LoVo (cell line): ENCODE results near the gene ITGAL.
"Not testable (repeated sequence)": the region's sequence is repeated elsewhere in the genome, so short reads cannot be mapped to it uniquely, and the experiment has no call there.

Experiments
- DNase-seq: peaks from one replicate; pipeline ENCODE4 v3.0.0-alpha.2; 2016; ENCODE audit warnings: low spot score

The ITGAL gene

DNA sequence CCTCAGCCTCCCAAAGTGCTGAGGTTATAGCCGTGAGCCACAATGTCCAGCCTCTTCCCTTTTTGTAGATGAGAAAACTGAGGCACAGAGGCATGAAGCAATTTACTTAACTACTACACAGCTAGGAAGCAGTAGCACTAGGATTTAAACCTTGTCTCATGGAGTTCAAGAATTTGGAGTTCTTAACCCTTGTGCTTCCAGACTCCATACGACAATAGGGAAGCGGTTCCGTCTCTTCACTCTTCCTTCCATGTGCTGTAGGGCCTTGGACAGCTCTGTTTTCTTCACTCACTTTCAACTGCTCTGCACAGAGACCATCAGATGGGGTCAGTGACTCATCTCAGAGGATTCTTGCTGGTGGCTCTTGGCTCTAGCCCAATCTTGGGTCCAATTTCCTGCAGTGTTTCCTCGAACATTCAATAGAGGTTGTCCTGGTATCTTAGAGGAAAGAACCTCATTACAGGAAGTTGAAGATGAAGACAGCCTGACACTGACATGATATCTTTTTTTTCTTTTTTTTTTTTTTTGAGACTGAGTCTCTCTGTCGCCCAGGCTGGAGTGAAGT lies 19.3 kb downstream of the ITGAL start:
- peak; percentile 67 for DNase-seq

DNA sequence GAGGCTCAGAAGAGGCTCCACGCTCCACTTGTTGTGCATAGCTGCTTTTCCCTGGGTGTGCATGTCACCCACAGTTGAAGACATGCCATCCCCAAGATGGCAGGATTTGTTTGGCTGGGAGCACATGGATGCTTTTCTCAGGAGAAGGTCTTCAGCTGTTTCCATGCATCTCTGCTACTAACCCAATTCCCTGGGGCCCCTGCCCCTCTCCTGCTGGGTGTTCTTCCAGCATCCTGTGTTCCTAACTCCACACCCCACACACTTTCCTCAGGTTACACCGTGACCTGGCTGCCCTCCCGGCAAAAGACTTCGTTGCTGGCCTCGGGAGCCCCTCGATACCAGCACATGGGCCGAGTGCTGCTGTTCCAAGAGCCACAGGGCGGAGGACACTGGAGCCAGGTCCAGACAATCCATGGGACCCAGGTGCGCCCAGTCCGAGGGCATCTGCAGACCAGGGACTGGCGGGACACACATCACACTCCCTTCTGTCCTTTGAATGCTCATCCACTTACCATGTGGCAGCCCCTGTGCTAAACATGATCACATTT lies 21.5 kb downstream of the ITGAL start:
- no peak for DNase-seq

DNA sequence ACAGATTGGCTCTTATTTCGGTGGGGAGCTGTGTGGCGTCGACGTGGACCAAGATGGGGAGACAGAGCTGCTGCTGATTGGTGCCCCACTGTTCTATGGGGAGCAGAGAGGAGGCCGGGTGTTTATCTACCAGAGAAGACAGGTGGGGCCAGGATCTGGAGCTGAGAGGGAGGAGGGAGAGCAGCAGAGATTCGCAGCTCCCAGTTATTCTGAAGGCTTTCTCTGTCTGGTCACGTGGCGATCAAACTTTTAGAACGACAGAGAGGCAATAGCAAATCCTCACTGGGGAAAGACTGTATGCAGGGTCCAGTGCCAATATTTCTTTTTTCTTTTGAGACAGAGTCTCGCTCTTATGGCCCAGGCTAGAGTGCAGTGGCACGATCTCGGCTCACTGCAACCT lies 22.2 kb downstream of the ITGAL start:
- DNase-seq, result no peak

DNA sequence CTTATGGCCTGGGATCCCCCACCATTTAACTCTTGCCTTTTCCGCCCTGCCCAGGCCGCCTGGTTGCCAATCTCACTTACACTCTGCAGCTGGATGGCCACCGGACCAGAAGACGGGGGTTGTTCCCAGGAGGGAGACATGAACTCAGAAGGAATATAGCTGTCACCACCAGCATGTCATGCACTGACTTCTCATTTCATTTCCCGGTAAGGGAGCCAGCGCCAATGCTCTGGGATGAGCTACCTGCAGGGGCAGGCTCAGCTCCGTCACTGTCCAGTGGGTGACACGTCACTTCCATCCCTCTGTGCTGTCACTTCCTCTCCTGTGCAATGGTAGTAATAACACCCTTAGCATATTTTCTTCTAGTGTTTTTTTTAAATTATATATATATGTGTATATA lies 26.7 kb downstream of the ITGAL start:
- no peak for DNase-seq

DNA sequence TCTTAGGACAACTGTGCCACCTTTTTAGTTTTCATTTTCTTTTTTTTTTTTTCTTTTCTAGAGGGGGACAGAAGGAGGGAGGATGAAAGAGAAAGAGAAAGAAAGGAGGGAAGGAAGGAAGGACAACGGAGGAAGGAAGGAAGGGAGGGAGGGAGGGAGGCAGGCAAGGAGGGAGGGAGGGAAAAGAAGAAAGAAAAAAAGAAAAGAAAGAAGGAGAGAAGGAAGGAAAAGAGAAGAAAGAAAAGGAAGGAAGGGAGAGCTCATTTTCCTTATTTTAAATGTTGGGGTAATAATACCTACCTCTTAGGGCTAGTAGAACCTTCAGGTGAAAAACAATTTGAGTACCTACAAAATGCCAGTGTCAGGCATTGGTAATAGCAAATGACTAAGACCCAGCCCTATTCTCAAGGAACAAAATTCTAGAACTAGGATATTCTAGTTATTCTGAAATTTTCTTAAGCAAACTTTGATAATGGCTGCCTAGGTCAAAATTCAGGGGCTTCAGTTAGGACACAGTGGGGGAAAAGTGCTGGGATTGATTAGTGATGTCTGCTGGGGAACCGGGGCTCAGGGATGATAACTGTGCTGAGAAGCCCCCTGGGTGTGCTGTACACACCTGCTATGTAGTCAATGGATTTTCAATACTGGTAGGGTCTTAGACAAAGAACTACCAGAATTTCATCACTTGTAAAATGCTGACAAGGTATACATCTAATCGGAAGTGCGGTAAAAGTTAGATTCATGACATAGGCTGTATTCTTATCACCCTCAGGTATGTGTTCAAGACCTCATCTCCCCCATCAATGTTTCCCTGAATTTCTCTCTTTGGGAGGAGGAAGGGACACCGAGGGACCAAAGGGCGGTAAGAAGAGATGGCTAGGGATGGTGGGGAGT lies 31.1 kb downstream of the ITGAL start:
- DNase-seq, result no peak

DNA sequence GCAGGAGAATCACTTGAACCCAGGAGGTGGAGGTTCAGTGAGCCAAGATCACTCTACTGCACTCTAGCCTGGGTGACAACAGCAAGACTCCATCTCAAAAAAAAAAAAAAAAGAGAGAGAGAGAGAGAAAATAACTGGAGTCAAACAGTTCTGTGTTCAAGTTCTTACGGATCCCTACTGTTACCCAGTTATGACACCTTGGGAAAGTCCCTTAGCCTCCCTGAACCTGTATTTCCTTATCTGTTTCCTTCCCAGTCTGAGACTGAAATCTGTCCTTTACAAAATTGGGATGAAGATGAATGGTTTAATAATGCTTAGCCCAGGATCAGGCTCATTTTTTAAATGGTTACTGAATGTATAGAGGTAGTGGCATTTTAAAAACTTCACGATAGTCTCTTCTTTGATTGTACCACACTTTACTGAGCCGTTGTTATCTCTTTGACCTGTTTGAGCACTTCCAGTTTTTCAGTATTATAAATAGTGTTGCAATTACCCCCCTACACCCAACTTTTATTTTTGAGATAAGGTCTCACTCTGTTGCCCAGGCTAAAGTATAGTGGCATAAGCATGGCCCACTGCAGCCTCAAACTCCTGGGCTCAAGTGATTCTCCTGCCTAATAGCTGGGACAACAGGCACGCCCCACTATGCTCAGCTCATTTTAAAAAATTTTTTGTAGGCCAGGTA lies 36.7 kb downstream of the ITGAL start:
- DNase-seq, result no peak

DNA sequence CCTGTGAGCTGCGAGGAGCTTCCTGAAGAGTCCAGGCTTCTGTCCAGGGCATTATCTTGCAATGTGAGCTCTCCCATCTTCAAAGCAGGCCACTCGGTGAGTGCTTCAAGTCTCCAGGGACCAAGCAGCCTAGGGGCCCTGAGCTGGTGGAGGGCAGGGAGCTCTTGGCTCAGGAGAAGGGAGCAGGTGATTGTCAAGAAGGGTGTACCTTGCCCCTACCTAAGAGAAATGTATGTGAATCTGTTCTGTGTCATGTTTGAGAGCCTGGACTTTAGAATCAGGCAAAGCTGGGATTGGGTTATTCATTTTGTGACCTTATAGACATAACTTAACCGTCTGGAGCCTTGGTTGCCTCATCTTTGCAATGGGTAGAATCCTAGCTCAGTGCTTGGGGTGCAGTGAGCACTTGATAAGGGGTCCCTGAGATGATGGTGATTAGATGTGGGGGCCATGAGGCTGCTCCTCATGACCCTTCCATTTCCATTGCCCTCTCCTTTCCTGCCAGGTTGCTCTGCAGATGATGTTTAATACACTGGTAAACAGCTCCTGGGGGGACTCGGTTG lies 37.9 kb downstream of the ITGAL start:
- DNase-seq, result no peak

DNA sequence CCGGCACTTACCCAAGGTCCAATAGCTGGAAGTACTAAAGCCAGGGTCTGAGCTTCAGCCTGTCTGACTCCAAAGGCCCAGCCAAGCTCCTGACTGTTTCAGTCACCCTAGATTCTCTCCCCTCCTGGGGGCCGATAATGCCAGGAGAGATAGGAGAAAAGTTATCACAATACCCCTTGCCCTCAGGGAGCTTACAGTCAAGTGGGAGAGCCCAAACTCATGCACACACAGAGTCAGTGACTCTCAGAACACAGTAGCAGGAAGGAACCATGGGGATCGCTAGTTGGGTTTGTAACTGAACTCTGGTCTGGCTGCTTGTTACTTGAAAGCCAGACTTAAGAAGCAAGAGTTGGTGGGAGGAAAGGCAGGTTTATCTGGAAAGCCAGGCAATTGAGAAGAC lies 39.0 kb downstream of the ITGAL start:
- no peak for DNase-seq

DNA sequence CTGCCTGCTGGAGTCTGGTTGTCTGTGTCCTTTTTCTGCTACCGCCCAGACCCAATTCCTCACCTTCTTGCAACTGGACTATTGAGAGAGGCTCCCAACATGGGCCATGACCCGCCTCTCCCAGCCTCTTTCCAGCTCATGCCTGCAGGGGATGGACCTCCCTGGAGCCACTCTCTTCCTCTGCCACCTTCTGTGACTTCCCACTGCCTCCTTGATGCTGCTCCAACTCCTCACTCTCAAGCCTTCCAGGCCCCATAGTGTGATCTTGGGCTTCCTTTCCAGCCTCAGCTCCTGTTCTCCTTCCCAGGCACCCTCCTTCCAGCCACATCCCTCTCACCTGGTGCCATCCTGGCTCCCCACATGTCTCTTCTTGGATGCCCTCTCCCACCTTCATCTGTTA lies 42.7 kb downstream of the ITGAL start:
- no peak for DNase-seq

DNA sequence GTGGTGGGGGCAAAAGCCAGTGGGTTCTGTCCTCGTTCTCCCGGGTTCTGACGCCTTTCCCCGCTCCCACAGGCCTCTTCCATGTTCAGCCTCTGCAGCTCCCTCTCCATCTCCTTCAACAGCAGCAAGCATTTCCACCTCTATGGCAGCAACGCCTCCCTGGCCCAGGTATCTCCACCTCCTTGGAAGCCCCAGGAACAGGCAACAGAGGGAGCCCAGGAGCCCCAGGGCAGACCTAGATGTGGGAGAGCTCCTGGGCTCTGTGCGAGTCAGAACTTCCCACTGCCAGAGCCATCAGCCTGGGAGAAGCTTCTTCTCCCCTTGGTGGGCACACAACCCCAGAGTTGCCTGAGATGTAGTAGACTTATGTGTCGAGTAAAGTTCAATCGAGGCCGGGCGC lies 46.0 kb downstream of the ITGAL start:
- no peak for DNase-seq

DNA sequence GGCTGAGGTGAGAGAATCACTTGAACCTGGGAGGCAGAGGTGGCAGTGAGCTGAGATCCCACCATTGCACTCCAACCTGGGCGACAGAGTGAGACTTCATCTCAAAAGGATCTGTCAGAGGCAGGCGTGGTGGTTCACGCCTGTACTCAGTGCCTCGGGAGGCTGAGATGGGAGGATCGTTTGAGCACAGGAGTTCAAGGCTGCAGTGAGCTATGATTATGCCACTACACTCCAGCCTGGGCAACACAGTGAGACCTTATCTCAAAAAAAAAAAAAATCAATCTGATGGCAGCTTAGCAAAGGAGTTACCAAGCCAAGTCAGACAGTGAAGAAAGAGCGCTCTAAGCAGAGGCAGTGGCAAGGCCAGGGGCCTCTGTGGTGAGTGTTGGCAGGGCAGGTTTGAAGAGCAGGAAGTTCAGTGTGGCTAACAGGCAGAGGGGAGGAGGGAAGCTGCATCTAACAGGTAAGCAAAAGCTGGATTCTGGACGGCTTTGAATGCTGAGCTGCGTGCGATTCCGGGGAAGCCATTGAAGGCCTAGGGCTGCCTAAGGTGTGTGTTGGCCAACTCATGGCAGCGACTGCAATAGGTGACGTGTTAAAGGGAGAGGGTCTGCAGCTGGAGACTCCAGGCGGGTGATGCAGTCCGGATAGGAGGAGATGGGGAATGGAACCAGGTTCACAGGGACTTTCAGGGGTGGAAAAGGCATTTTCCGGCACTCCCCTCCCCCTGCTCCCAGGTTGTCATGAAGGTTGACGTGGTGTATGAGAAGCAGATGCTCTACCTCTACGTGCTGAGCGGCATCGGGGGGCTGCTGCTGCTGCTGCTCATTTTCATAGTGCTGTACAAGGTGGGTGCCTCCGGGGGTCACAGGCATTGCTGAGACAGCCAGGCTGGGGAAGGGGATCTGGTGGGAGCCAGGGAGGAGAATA lies 46.8 kb downstream of the ITGAL start:
- no peak for DNase-seq

DNA sequence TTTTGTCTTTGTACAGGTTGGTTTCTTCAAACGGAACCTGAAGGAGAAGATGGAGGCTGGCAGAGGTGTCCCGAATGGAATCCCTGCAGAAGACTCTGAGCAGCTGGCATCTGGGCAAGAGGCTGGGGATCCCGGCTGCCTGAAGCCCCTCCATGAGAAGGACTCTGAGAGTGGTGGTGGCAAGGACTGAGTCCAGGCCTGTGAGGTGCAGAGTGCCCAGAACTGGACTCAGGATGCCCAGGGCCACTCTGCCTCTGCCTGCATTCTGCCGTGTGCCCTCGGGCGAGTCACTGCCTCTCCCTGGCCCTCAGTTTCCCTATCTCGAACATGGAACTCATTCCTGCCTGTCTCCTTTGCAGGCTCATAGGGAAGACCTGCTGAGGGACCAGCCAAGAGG lies 48.9 kb downstream of the ITGAL start:
- no peak for DNase-seq

DNA sequence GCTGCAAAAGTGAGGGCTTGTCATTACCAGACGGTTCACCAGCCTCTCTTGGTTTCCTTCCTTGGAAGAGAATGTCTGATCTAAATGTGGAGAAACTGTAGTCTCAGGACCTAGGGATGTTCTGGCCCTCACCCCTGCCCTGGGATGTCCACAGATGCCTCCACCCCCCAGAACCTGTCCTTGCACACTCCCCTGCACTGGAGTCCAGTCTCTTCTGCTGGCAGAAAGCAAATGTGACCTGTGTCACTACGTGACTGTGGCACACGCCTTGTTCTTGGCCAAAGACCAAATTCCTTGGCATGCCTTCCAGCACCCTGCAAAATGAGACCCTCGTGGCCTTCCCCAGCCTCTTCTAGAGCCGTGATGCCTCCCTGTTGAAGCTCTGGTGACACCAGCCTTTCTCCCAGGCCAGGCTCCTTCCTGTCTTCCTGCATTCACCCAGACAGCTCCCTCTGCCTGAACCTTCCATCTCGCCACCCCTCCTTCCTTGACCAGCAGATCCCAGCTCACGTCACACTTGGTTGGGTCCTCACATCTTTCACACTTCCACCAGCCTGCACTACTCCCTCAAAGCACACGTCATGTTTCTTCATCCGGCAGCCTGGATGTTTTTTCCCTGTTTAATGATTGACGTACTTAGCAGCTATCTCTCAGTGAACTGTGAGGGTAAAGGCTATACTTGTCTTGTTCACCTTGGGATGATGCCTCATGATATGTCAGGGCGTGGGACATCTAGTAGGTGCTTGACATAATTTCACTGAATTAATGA lies 49.5 kb downstream of the ITGAL start:
- no peak for DNase-seq

DNA sequence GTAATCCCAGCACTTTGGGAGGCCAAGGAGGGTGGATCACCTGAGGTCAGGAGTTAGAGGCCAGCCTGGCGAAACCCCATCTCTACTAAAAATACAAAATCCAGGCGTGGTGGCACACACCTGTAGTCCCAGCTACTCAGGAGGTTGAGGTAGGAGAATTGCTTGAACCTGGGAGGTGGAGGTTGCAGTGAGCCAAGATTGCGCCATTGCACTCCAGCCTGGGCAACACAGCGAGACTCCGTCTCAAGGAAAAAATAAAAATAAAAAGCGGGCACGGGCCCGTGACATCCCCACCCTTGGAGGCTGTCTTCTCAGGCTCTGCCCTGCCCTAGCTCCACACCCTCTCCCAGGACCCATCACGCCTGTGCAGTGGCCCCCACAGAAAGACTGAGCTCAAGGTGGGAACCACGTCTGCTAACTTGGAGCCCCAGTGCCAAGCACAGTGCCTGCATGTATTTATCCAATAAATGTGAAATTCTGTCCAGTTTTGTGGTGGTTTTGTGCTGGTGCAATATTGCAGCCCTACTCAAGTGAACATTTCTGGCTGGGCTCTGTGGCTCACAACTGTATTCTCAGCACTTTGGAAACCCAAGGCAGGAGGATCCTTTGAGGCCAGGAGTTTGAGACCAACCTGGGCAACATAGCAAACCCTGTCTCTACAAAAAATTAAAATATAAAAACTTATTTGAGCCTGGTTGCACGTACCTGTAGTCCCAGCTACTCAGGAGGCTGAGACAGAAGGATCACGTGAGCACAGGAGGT lies 50.3 kb downstream of the ITGAL start:
- DNase-seq, result not testable (repeated sequence)

DNA sequence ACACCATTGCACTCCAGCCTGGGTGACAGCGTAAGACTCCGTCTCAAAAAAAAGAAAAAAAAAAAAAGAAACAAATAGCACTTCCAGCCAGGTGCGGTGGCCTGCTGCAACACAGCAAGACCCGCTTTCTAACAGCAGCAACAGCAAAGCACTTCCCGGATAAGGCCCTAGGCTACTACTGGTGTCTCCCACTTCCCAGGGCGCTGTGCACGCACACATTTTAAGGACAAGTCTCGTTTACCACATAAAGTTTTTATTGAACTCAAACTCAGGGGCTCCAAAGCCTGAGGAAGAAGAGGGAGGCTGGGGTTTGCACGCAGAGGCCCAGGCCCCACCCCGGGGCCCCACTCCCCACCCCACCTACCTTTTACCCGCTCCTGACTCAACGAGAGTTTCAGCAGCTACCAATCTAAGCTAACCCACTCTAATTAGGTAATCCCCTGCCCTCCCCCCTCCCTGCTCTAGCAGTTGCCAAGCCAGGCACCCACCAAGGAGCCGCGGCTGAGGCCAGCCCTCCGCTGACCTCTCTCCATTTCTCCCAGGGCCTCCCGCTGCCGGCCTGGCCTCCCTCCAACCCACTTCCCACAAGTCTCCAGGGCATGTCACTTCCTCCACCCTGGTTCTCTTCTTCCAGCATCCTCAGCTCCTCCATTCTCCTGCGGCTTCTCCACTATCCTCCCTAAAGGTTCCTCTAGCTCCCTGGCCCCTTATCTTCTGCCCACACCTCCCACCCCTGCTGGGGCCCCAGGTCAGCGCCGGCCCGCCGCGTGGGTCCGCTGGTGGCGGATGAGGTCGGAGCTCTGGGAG lies 51.4 kb downstream of the ITGAL start:
- DNase-seq, result no peak

DNA sequence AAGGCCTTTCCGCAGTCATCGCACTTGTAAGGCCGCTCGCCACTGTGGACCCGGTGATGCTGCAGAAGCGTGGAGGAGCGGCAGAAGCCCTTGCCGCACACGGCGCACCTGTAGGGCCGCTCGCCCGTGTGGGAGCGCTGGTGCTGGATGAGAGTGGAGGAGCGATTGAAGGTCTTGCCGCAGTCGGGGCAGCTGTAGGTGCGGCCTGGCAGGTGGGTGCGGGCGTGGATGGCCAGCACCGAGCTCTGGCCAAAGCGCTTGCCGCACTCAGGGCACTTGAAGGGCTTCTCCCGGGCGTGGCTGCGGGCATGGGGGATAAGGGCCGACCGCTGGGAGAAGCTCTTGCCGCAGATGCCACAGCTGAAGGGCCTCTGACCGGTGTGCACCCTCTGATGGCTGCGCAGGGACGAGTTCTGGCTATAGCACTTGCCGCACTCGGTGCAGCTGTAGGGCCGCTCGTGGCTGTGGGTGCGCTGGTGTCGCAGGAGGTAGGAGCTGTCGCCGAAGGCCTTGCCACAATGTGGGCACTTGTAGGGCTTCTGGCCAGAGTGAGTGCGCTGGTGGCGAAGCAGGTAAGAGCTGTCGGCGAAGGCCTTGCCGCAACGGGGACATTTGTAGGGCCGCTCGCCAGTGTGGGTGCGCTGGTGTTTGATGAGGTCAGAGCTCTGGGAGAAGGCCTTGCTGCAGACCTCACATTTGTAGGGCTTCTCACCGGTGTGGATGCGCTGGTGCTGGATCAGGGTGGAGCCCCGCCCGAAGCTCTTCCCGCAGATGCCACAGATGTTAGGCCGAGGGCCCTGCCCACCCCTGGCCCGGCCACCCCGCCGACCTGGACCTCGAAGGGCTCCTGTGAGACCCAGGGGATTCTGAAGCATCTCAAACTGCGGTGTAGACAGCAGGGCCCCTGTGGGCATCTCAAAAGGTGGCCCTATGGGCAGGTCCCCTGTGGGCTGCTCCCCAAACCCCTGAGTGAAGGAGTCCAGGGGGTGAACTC lies 52.3 kb downstream of the ITGAL start:
- no peak for DNase-seq

DNA sequence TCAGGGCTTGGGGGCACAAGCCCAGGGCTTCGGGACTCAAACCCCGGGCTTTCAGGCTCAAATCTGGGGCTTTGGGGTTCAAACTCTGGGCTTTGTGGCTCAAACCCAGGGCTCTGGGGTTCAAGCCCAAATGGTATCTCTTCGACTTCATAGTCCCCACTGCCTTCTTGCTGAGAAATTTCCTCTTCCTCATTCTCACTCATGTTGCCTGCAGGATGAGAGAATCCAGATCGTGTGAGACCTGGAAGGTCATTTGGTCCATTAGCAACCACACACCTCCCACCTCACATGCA lies 53.2 kb downstream of the ITGAL start:
- DNase-seq, result no peak
